GM12864 (cell line): ENCODE measurements around the gene TCF23.

Source experiments
- DNase-seq: peaks from one replicate; pipeline ENCODE4 v3.0.0-alpha.2; 2011; ENCODE audit warnings: low read depth
- H3K4me3 ChIP-seq: 2 replicates; pipeline ENCODE4 v1.5.1; 2011; ENCODE audit warnings: mild to moderate bottlenecking, low read depth, low read length, control low read depth
- TF ChIP-seq, protein P1 (sequence below): IDR thresholded peaks from 2 replicates; pipeline ENCODE4 v1.5.1; 2011; ENCODE audit warnings: low read depth, mild to moderate bottlenecking, moderate library complexity, low read length, control low read depth, inconsistent platforms; ENCODE audit errors: missing control alignments

TCF23 gene

DNA sequence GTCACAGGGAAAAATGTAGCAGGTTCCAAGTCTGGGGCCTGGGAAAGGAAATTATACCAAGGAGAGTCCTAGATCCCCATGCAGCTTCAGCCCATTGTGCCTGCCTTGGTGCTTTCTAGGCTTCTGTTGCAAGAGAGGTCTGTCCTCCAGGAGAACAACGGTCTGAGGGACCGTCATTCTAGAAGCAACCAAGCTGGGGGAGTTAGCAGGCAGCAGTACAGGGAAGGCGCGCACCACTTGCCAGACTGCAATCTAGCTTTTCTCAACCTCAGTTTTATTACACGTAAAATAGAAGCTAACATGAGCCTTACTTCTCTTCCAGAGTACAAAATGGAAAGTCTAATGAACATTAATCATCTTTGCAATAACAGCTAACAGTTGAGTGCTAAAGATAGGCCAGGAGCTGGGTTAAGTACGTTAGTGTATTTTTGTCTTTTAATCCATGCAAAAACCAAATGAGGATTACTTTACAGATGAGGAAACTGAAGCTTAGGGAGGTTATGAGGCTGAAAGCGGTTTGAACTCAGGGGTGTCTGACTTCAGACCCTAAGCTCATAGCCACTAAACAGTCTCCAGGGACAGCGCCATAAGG is 1.9 kb downstream of the TCF23 start:
- TF ChIP-seq, protein P1, sequence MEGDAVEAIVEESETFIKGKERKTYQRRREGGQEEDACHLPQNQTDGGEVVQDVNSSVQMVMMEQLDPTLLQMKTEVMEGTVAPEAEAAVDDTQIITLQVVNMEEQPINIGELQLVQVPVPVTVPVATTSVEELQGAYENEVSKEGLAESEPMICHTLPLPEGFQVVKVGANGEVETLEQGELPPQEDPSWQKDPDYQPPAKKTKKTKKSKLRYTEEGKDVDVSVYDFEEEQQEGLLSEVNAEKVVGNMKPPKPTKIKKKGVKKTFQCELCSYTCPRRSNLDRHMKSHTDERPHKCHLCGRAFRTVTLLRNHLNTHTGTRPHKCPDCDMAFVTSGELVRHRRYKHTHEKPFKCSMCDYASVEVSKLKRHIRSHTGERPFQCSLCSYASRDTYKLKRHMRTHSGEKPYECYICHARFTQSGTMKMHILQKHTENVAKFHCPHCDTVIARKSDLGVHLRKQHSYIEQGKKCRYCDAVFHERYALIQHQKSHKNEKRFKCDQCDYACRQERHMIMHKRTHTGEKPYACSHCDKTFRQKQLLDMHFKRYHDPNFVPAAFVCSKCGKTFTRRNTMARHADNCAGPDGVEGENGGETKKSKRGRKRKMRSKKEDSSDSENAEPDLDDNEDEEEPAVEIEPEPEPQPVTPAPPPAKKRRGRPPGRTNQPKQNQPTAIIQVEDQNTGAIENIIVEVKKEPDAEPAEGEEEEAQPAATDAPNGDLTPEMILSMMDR, result no peak
- DNase-seq, result no peak
- no peak overlapping the region for H3K4me3 ChIP-seq

GRCh38 chr2:27152102-27152795 is 3.4 kb downstream of the TCF23 start:
- TF ChIP-seq, protein P1, result no peak
- no peak overlapping the region for H3K4me3 ChIP-seq
- DNase-seq, result no peak

DNA sequence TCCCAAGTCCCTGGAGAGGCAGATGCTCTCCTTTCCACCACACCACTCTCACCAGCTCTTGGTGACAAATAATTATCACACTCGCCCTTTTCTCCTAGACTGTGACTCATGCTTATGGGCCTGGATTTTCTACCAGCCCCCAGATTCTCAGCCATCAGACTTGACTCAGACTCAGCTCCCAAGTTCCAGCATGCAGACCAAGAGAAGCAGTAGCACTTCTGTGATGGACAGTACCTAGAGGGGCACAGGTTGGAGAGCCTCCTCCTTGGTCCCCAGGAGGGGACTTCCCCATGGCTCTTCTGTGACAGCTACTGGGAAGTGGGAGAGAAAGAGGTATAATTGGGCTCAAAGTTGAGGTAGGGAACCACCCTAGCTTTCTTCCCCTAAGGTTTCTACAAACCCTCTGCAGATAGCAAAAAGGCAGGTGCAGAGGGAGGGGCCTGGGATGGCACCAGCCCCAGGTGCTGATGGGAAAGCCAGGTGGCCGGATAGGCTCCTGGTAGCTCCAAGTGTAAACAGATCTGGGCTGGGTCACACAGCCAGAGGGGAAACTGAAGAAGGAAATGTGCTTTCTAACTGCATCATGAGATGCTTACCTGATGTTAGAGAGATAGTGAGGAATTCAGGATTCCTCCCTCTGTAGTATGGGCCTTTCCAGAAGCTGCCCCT is 4.1 kb downstream of the TCF23 start:
- DNase-seq, result no peak
- H3K4me3 ChIP-seq, result no peak overlapping the region
- TF ChIP-seq, protein P1, result no peak

GRCh38 chr2:27154488-27154887 is 5.7 kb downstream of the TCF23 start:
- no peak for DNase-seq
- TF ChIP-seq, protein P1, result no peak
- no peak overlapping the region for H3K4me3 ChIP-seq

- TF ChIP-seq, protein P1, result no peak
- DNase-seq, result no peak
- H3K4me3 ChIP-seq, result no peak overlapping the region
These were observed 6.3 kb downstream of the TCF23 start for GRCh38 chr2:27155069-27155520.

- TF ChIP-seq, protein P1, result no peak
- DNase-seq, result no peak
- no peak overlapping the region for H3K4me3 ChIP-seq
These were observed 9.7 kb downstream of the TCF23 start for GRCh38 chr2:27158468-27158867.
